Fibroblast of pulmonary artery (primary cell): ENCODE results near the gene PTPRM.

Source experiments
- DNase-seq: peaks from one replicate; pipeline ENCODE4 v3.0.0-alpha.2; 2010; ENCODE audit warnings: low read depth
- H3K4me3 ChIP-seq: replicated peaks from 2 replicates; pipeline ENCODE4 v1.5.1; 2011; ENCODE audit warnings: low read depth, mild to moderate bottlenecking, control low read depth, low read length, moderate library complexity
- TF ChIP-seq, protein P1 (sequence below): IDR thresholded peaks from 2 replicates; pipeline ENCODE4 v1.5.1; 2011; ENCODE audit warnings: mild to moderate bottlenecking, control low read depth, low read length, inconsistent platforms; ENCODE audit errors: missing control alignments

The PTPRM gene

DNA sequence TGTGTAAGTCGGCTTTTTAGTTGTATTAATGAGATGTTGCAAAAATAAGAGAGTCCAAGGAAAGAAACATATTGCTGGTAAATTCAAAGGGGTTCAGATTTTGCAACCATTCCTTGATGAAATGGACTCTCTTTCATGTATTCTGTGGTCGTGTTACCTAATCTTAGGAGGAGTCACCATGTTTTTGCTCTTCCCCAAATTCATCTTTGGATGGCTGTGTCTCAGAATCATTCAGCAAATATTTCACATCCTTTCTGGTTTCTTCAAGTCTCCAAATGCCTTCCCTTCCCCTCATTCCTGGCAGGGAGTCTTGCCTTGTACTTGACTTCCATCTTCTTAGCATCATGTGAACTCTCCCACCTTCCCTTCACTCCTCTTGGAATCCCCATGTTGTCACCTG, 66.1 kb downstream of the PTPRM start:
- TF ChIP-seq, protein P1, sequence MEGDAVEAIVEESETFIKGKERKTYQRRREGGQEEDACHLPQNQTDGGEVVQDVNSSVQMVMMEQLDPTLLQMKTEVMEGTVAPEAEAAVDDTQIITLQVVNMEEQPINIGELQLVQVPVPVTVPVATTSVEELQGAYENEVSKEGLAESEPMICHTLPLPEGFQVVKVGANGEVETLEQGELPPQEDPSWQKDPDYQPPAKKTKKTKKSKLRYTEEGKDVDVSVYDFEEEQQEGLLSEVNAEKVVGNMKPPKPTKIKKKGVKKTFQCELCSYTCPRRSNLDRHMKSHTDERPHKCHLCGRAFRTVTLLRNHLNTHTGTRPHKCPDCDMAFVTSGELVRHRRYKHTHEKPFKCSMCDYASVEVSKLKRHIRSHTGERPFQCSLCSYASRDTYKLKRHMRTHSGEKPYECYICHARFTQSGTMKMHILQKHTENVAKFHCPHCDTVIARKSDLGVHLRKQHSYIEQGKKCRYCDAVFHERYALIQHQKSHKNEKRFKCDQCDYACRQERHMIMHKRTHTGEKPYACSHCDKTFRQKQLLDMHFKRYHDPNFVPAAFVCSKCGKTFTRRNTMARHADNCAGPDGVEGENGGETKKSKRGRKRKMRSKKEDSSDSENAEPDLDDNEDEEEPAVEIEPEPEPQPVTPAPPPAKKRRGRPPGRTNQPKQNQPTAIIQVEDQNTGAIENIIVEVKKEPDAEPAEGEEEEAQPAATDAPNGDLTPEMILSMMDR: no peak
- DNase-seq: no peak
- no peak overlapping the region for H3K4me3 ChIP-seq

DNA sequence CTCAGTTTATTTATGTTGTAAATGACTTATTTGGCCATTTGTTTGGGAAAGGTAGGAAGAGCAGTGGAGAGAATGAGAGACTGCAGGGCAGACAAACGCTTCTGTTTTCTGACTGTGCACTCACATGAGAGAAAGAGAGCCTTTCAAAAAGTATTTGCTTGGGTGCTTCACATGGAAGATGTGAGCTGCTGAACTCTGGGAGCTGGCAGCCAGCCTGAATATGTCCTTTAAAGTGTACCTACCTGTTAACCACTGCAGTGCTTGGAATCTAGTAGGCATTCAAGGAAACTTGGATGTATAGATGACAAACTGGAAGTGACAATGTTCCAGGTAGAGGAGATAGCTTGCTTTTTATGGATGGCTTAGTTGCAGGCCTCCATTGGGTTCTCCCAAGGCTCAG, 68.8 kb downstream of the PTPRM start:
- DNase-seq: no peak
- no peak overlapping the region for H3K4me3 ChIP-seq
- TF ChIP-seq, protein P1: no peak

DNA sequence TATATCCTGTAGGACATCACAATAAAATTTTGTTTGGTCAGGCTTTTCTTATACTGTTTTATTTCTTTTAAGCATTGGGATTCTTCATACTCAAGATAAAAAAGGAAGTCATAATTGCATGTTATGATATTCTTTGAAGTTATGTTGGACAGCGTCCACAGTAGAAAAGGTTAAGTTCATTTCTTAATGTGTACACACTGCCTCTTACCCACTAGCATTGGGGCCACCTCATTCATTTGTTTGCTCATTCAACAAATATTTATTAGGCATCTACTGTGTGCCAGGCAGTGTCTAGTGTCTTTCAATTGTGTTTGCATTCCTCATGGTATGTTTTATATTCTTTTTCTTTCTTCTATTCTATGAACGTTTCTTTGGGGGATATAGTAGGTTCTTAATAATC, 70.2 kb downstream of the PTPRM start:
- peak; percentile 15 for DNase-seq
- no peak overlapping the region for H3K4me3 ChIP-seq
- TF ChIP-seq, protein P1: no peak

DNA sequence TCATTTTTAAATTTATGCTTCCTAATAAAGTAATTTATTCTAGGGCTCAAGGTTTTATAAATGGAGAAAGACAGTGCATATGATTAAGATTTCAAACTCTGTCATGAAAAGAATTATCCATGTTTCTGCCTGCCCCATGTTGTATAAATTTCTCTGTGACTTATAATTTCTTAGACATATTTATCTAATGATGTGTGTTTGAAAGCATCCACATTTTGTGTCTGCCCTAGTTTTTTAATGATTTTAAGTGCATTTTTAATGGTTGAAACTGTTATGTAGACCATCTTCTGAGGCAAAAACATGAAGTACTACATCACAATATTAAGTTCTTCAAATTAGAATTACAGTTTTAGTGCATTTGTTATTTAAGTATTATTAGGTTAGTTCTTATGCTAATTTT, 71.2 kb downstream of the PTPRM start:
- H3K4me3 ChIP-seq: no peak overlapping the region
- TF ChIP-seq, protein P1: no peak
- no peak for DNase-seq

DNA sequence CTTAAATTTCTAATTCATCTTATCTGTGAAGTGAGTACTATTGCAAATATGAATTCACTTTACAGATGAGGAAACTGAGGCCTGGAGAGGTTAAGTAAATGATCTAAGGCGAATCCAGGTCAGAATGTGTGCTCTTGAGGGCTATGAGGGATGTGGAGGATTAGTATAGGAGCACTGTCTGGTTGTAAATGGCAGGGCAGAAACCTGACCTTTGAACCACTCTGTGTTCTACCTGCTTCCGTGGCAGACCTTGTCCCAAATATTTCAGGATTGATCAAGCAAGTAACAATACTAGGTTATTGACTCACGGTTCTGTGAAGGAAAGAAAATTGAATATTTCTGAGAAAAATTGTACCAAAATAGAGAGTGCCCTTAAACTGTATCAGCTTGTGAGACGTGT, 74.7 kb downstream of the PTPRM start:
- no peak overlapping the region for H3K4me3 ChIP-seq
- TF ChIP-seq, protein P1: no peak
- DNase-seq: no peak

DNA sequence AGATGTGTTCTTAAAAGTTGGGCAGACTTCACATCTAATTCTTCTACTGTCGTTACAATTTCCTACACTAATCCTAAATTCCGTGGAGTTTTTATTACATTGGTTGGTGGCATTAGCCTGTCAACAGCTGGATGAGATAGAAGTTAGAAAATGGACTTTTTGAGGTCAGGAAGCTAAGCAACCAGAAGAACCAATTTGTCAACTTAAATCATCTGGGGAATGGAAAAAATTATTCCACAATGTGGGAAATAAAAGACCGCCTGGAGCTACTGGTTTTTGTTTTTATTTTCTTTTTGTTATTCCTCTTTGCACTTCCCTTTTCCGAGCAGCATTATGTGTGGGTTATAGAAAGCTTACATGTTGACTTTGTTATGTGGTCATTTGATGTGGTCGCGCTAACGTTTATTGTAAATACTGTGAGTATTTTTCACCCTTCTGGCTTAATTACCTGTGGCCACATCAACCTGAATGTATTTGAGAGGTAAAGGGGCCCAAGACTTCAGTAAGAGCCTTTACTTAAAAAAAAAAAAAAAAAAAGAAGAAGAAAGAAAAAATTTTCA, 75.3 kb downstream of the PTPRM start:
- H3K4me3 ChIP-seq: no peak overlapping the region
- TF ChIP-seq, protein P1: no peak
- DNase-seq: no peak

DNA sequence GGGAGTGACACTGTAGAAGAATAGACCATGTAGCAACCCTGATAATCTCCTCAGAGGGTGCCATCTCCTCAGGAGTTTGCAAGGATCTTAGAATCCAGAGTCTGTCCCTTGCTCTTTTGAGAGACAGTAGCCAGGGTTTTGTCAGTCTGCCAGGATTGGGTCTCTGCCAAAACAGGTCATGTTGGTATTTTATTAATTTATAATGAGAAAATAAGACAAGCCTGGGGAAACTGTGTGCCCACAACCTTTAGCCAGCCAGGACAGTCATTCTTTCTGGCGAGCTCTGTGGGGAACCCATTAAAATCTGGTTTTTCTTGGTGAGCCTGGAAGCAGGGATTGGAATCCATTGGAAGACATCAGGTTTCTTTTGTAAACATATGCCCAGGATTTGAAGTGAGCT, 78.6 kb downstream of the PTPRM start:
- TF ChIP-seq, protein P1: no peak
- no peak for DNase-seq
- H3K4me3 ChIP-seq: no peak overlapping the region
